H9 (cell line): Measurements from ENCODE around the gene PGR. TPM values are rescaled to one million over a fixed set of nuclear protein-coding genes. Genes with fewer than 3 reads are reported as not detected.

Source experiments
- DNase-seq: peaks from one replicate; pipeline ENCODE4 v3.0.0-alpha.2; 2017
- H2AFZ ChIP-seq: one replicate; pipeline ENCODE4 v1.6.1; 2013; ENCODE audit warnings: mild to moderate bottlenecking, low read length, control low read depth, moderate library complexity
- H2AK5ac ChIP-seq: 2 replicates; pipeline ENCODE4 v1.6.1; 2013; ENCODE audit warnings: low read length, control low read depth, mixed read lengths; ENCODE audit not compliant: insufficient read length
- H2BK120ac ChIP-seq: one replicate; pipeline ENCODE4 v1.6.1; 2013; ENCODE audit warnings: low read depth, mild to moderate bottlenecking, low read length, control low read depth, inconsistent platforms; ENCODE audit not compliant: poor library complexity, severe bottlenecking
- H2BK12ac ChIP-seq: 2 replicates; pipeline ENCODE4 v1.6.1; 2013; ENCODE audit warnings: low read length, control low read depth, mixed read lengths, low read depth; ENCODE audit not compliant: insufficient read length
- H2BK15ac ChIP-seq: 2 replicates; pipeline ENCODE4 v1.6.1; 2013; ENCODE audit warnings: low read depth, low read length, control low read depth
- H2BK20ac ChIP-seq: one replicate; pipeline ENCODE4 v1.6.1; 2013; ENCODE audit warnings: low read depth, mild to moderate bottlenecking, low read length, control low read depth, inconsistent platforms; ENCODE audit not compliant: poor library complexity, severe bottlenecking
- H2BK5ac ChIP-seq: 2 replicates; pipeline ENCODE4 v1.6.1; 2013; ENCODE audit warnings: low read length, control low read depth, mixed read lengths; ENCODE audit not compliant: insufficient read length
- H3K14ac ChIP-seq: 2 replicates; pipeline ENCODE4 v1.6.1; 2013; ENCODE audit warnings: low read length, control low read depth; ENCODE audit not compliant: insufficient read depth
- H3K18ac ChIP-seq: 2 replicates; pipeline ENCODE4 v1.6.1; 2013; ENCODE audit warnings: low read depth, mild to moderate bottlenecking, mixed read lengths, low read length, control low read depth; ENCODE audit not compliant: insufficient read length
- H3K23ac ChIP-seq: 2 replicates; pipeline ENCODE4 v1.6.1; 2013; ENCODE audit warnings: low read length, control low read depth, mixed read lengths, low read depth; ENCODE audit not compliant: insufficient read length
- H3K23me2 ChIP-seq: 2 replicates; pipeline ENCODE4 v1.6.1; 2013; ENCODE audit warnings: low read depth, mild to moderate bottlenecking, mixed read lengths, low read length, control low read depth; ENCODE audit not compliant: insufficient read length, poor library complexity, severe bottlenecking
- H3K27ac ChIP-seq: 2 replicates; pipeline ENCODE4 v1.5.1; 2013; ENCODE audit warnings: low read length, control low read depth, mixed read lengths, low read depth; ENCODE audit not compliant: insufficient read length
- H3K27me3 ChIP-seq: 2 replicates; pipeline ENCODE4 v1.6.1; 2013; ENCODE audit warnings: low read length, control low read depth, inconsistent platforms; ENCODE audit not compliant: insufficient read depth
- H3K4ac ChIP-seq: 2 replicates; pipeline ENCODE4 v1.6.1; 2013; ENCODE audit warnings: low read depth, mild to moderate bottlenecking, control low read depth, inconsistent platforms, low read length, moderate library complexity
- H3K4me1 ChIP-seq: 2 replicates; pipeline ENCODE4 v1.6.1; 2013; ENCODE audit warnings: low read length, control low read depth, inconsistent platforms; ENCODE audit not compliant: insufficient read depth
- H3K4me2 ChIP-seq: 2 replicates; pipeline ENCODE4 v1.6.1; 2013; ENCODE audit warnings: low read length, control low read depth, mixed read lengths; ENCODE audit not compliant: insufficient read length, insufficient read depth
- H3K56ac ChIP-seq: 2 replicates; pipeline ENCODE4 v1.6.1; 2013; ENCODE audit warnings: low read depth, mild to moderate bottlenecking, mixed read lengths, low read length, control low read depth; ENCODE audit not compliant: insufficient read length
- H3K79me1 ChIP-seq: 2 replicates; pipeline ENCODE4 v1.6.1; 2013; ENCODE audit warnings: low read depth, mild to moderate bottlenecking, moderate library complexity, low read length, control low read depth, inconsistent platforms; ENCODE audit not compliant: insufficient read depth, poor library complexity, severe bottlenecking
- H3K79me2 ChIP-seq: 2 replicates; pipeline ENCODE4 v1.6.1; 2013; ENCODE audit warnings: low read length, control low read depth, inconsistent platforms; ENCODE audit not compliant: insufficient read depth
- H3K9ac ChIP-seq: 2 replicates; pipeline ENCODE4 v1.6.1; 2013; ENCODE audit warnings: low read length, control low read depth, mixed read lengths; ENCODE audit not compliant: insufficient read length; ENCODE audit errors: extremely low read depth
- H3K9me3 ChIP-seq: one replicate; pipeline ENCODE4 v1.6.1; 2013; ENCODE audit warnings: low read depth, low read length, inconsistent platforms; ENCODE audit not compliant: control insufficient read depth
- H3T11ph ChIP-seq: one replicate; pipeline ENCODE4 v1.6.1; 2013; ENCODE audit warnings: mild to moderate bottlenecking, low read length, control low read depth, inconsistent platforms
- H4K20me1 ChIP-seq: one replicate; pipeline ENCODE4 v1.6.1; 2013; ENCODE audit not compliant: control insufficient read depth, insufficient read length, insufficient read depth
- H4K5ac ChIP-seq: 2 replicates; pipeline ENCODE4 v1.6.1; 2013; ENCODE audit warnings: low read depth, mild to moderate bottlenecking, mixed read lengths, low read length, control low read depth; ENCODE audit not compliant: insufficient read length
- H4K8ac ChIP-seq: replicated peaks from 2 replicates; pipeline ENCODE4 v1.6.1; 2013; ENCODE audit warnings: low read length, control low read depth, mixed read lengths, low read depth; ENCODE audit not compliant: insufficient read length
- H4K91ac ChIP-seq: 2 replicates; pipeline ENCODE4 v1.6.1; 2013; ENCODE audit warnings: low read depth, mild to moderate bottlenecking, moderate library complexity, mixed read lengths, low read length, control low read depth; ENCODE audit not compliant: insufficient read length
- H3K27ac Mint-ChIP-seq, 3 experiments: 2 replicates in 2 of 3; 3 replicates in 1 of 3; pipeline ENCODE4 v1.8.0; 2020 to 2021; ENCODE audit warnings: mixed read lengths in 3 of 3, mild to moderate bottlenecking in 1 of 3, moderate library complexity in 1 of 3
- H3K27me3 Mint-ChIP-seq: 2 replicates; pipeline ENCODE4 v1.8.0; 2021; ENCODE audit warnings: low read depth, mild to moderate bottlenecking, moderate library complexity, mixed read lengths
- H3K36me3 Mint-ChIP-seq, 3 experiments: 2 replicates in 2 of 3; 3 replicates in 1 of 3; pipeline ENCODE4 v1.8.0; 2020 to 2021; ENCODE audit warnings: low read depth in 3 of 3, mixed read lengths in 3 of 3; ENCODE audit not compliant: insufficient read depth in 1 of 3
- H3K4me1 Mint-ChIP-seq, 2 experiments: 2 replicates each; pipeline ENCODE4 v1.8.0; 2020; ENCODE audit warnings: mixed read lengths in 2 of 2
- H3K4me3 Mint-ChIP-seq, 2 experiments: 2 replicates in 1 of 2; 3 replicates in 1 of 2; pipeline ENCODE4 v1.8.0; 2020 to 2021; ENCODE audit warnings: mild to moderate bottlenecking in 2 of 2, mixed read lengths in 2 of 2, moderate library complexity in 1 of 2
- H3K9me3 Mint-ChIP-seq, 2 experiments: 2 replicates in 1 of 2; 3 replicates in 1 of 2; pipeline ENCODE4 v1.8.0; 2020; ENCODE audit warnings: mild to moderate bottlenecking in 2 of 2, mixed read lengths in 2 of 2, moderate library complexity in 1 of 2
- CTCF ChIP-seq: fragments of 200-600 bp; sonication (generic); conservative IDR thresholded peaks from 3 replicates; pipeline ENCODE4 v1.8.0; 2021; ENCODE audit warnings: antibody characterized with exemption, mild to moderate bottlenecking
- WGBS: extraction: QIAGEN DNeasy Blood & Tissue Kit; methylation state at CpG from one replicate; pipeline ENCODE4 v1.1.7; 2013; ENCODE audit warnings: missing lambda C conversion rate, low lambda C conversion rate, mixed read lengths; ENCODE audit not compliant: insufficient read length; ENCODE audit errors: extremely low coverage; 5-methylcytosine and 5-hydroxymethylcytosine counted together
- total RNA-seq: library from RNA; stranded (reverse); gene quantifications from 2 replicates; pipeline ENCODE4 v1.2.1, GENCODE V29; 2021

Gene PGR
- total RNA-seq, 1 experiment from 2014 or later: 0.02 TPM

GRCh38 chr11:101128571-101129202, 926 bp downstream of the PGR start:
- Histone ChIP-seq H4K5ac (no peak overlapping the region), H2BK12ac (no peak overlapping the region), H2AK5ac (no peak overlapping the region), H3K18ac (no peak overlapping the region), H4K8ac (no peak overlapping the region), H3K4me1 (no peaks in the 10 kb centered on the region), H2BK15ac (no peak overlapping the region), H2BK120ac (no peak overlapping the region), H3K9ac (no peak overlapping the region), H2BK20ac (no peak overlapping the region), H2AFZ (no peak overlapping the region), H3K9me3 (no peaks in the 10 kb centered on the region), H3K79me2 (no peaks in the 10 kb centered on the region), H3K14ac (no peak overlapping the region), H3K23ac (no peak overlapping the region), H3K23me2 (peaks cover 29% of the 10 kb centered on the region), H4K91ac (no peak overlapping the region), H4K20me1 (no peaks in the 10 kb centered on the region), H3K27ac (no peak overlapping the region), H3K56ac (no peak overlapping the region), H3K27me3 (peaks cover 38% of the 10 kb centered on the region; the same call in 1 of the 2 replicates), H3T11ph (no peak overlapping the region), H2BK5ac (no peak overlapping the region), H3K4me2 (peak overlapping the region; percentile 94), H3K79me1 (no peaks in the 10 kb centered on the region), H3K4ac (no peak overlapping the region)
- Mint-ChIP-seq H3K36me3 (no peaks in the 10 kb centered on the region; a peak in 1 of 7 replicates), H3K4me1 (peaks cover 9 to 13% of the 10 kb centered on the region in 2 experiments; a peak in 3 of 4 replicates), H3K27ac (no peak overlapping the region), H3K4me3 (peak overlapping the region; percentile 64 to 85), H3K9me3 (no peaks in the 10 kb centered on the region; a peak in 2 of 5 replicates), H3K27me3 (peaks cover 86% of the 10 kb centered on the region)
- DNase-seq: peak; percentile 43
- TF ChIP-seq CTCF: no peak
- WGBS: no CpG with 5 or more reads among the region's 38 CpGs
